Upper lobe of left lung (tissue), 4 donors: ENCODE results near the gene GNAS.

Experiments
- EP300 ChIP-seq, 4 donors: sonication (generic); formaldehyde crosslinking; IDR thresholded peaks; one replicate each; pipeline ENCODE4 v1.5.1; 2017; ENCODE audit warnings: antibody characterized with exemption in 4 of 4, control low read depth in 2 of 4
- POLR2A ChIP-seq, 4 donors: fragments of 450-650 bp; IDR thresholded peaks; one replicate each; pipeline ENCODE4 v1.5.1; 2016 to 2017; ENCODE audit warnings: antibody characterized with exemption in 4 of 4, mild to moderate bottlenecking in 2 of 4
- POLR2AphosphoS5 ChIP-seq, 2 donors: sonication (generic); formaldehyde crosslinking; IDR thresholded peaks; one replicate each; pipeline ENCODE4 v1.5.1; 2017; ENCODE audit warnings: antibody characterized with exemption in 2 of 2
- TF ChIP-seq, protein P1 (sequence below), 6 experiments: fragments of 450-650 bp in 4 of 6; fragments of 200-600 bp in 2 of 6; sonication (generic) in 2 of 6; IDR thresholded peaks; one replicate each; pipeline ENCODE4 v1.5.1; 2016 to 2019; ENCODE audit warnings: antibody characterized with exemption in 6 of 6

DNA sequence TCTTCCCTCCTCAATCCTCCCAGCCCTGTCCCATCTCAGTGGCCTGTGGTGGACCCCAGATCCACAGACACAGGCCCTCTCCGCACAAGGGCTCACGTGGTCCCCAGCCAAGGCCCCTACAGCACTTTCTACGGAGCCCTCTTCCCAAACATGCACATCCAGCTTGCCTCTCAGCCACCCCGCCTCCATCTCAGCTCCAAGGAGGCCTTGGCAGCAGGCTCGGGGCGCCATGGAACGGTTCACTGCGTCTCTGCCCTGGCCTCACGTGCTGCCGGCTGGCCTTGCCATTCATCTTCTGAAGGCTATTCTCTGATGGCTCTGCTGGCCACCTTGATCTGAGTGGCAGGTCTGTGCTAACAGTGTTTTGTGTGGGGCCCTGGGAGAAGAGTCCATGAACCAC is 34.8 kb upstream of the GNAS start:
- TF ChIP-seq, protein P1, sequence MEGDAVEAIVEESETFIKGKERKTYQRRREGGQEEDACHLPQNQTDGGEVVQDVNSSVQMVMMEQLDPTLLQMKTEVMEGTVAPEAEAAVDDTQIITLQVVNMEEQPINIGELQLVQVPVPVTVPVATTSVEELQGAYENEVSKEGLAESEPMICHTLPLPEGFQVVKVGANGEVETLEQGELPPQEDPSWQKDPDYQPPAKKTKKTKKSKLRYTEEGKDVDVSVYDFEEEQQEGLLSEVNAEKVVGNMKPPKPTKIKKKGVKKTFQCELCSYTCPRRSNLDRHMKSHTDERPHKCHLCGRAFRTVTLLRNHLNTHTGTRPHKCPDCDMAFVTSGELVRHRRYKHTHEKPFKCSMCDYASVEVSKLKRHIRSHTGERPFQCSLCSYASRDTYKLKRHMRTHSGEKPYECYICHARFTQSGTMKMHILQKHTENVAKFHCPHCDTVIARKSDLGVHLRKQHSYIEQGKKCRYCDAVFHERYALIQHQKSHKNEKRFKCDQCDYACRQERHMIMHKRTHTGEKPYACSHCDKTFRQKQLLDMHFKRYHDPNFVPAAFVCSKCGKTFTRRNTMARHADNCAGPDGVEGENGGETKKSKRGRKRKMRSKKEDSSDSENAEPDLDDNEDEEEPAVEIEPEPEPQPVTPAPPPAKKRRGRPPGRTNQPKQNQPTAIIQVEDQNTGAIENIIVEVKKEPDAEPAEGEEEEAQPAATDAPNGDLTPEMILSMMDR (IDR thresholded peaks at IDR 0.05), result no peak
- no peak for TF ChIP-seq POLR2AphosphoS5 (IDR thresholded peaks at IDR 0.05)
- no peak for TF ChIP-seq POLR2A (IDR thresholded peaks at IDR 0.05)
- no peak for TF ChIP-seq EP300 (IDR thresholded peaks at IDR 0.05)
